ENCODE measurements around the gene ZNF836. TPM values are rescaled to one million over a fixed set of nuclear protein-coding genes. Genes with fewer than 3 reads are reported as not detected.

ZNF836 gene
- total RNA-seq, 1 experiment from 2014 or later: 12.8 TPM

Other genes starting within 250 kb of the ZNF836 start
- gene ZNF613, start 244.1 kb downstream of the ZNF836 start, total RNA-seq (2014; rRNA removed; shearing (Covaris generic)): 4.3 and 8.1 TPM in 2 replicates
- gene ZNF350, start 184.8 kb downstream of the ZNF836 start, total RNA-seq (2014; rRNA removed; shearing (Covaris generic)): 4.0 and 9.3 TPM in 2 replicates
- 2.0 and 5.7 TPM in 2 replicates for gene ZNF615, start 163.4 kb downstream of the ZNF836 start, total RNA-seq (2014; rRNA removed; shearing (Covaris generic))
- gene ZNF614, start 143.2 kb downstream of the ZNF836 start, total RNA-seq (2014; rRNA removed; shearing (Covaris generic)): 8.5 and 16.3 TPM in 2 replicates
- 4.5 and 5.1 TPM in 2 replicates for gene ZNF432, start 122.8 kb downstream of the ZNF836 start, total RNA-seq (2014; rRNA removed; shearing (Covaris generic))
- gene ZNF841, start 75.9 kb downstream of the ZNF836 start, total RNA-seq (2014; rRNA removed; shearing (Covaris generic)): 18.4 and 33.3 TPM in 2 replicates
- 8.0 and 8.9 TPM in 2 replicates for gene ZNF616, start 31.7 kb downstream of the ZNF836 start, total RNA-seq (2014; rRNA removed; shearing (Covaris generic))
- 152 and 204 TPM in 2 replicates for gene PPP2R1A, start 18.4 kb upstream of the ZNF836 start, total RNA-seq (2014; rRNA removed; shearing (Covaris generic))
- gene ZNF766, start 98.0 kb upstream of the ZNF836 start, total RNA-seq (2014; rRNA removed; shearing (Covaris generic)): 23.9 and 24.6 TPM in 2 replicates
- gene ZNF480, start 125.5 kb upstream of the ZNF836 start, total RNA-seq (2014; rRNA removed; shearing (Covaris generic)): 10.2 and 13.6 TPM in 2 replicates
- 3.5 and 4.5 TPM in 2 replicates for gene ZNF610, start 164.6 kb upstream of the ZNF836 start, total RNA-seq (2014; rRNA removed; shearing (Covaris generic))
- 16.5 and 17.0 TPM in 2 replicates for gene ZNF880, start 198.3 kb upstream of the ZNF836 start, total RNA-seq (2014; rRNA removed; shearing (Covaris generic))
- 20.1 and 28.4 TPM in 2 replicates for gene ZNF528, start 226.2 kb upstream of the ZNF836 start, total RNA-seq (2014; rRNA removed; shearing (Covaris generic))